ENCODE data around the gene HSD17B11.
A peak's percentile ranks its signal among the peaks of the same experiment; 100 is the strongest.

DNA sequence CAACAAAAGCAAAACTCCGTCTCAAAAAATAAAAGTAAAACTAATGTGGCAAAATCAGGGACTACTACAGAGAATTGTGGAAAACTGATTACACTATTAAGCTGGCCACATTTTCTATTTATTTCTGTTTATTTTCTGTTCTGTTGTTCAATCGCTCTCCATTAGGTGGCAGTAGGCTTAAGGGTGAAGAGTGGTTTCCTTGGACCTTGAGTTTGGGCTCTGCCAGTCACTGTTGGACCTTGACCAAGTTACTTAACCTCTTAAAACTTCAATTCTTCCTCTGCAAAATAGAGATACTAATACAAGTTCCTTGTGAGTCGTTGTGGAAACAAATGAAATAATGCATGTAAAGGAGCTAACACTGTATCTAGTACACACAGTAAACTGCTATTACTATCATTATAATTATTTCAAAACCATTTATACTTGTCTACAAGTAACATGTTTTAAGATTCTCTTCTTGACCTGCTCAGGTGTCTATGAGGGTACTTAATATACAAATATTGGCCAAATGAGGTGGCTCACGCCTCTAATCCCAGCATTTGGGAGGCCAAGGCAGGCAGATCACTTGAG lies 15.2 kb downstream of the HSD17B11 start:
- TF ChIP-seq, protein P1, sequence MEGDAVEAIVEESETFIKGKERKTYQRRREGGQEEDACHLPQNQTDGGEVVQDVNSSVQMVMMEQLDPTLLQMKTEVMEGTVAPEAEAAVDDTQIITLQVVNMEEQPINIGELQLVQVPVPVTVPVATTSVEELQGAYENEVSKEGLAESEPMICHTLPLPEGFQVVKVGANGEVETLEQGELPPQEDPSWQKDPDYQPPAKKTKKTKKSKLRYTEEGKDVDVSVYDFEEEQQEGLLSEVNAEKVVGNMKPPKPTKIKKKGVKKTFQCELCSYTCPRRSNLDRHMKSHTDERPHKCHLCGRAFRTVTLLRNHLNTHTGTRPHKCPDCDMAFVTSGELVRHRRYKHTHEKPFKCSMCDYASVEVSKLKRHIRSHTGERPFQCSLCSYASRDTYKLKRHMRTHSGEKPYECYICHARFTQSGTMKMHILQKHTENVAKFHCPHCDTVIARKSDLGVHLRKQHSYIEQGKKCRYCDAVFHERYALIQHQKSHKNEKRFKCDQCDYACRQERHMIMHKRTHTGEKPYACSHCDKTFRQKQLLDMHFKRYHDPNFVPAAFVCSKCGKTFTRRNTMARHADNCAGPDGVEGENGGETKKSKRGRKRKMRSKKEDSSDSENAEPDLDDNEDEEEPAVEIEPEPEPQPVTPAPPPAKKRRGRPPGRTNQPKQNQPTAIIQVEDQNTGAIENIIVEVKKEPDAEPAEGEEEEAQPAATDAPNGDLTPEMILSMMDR (IDR thresholded peaks at IDR 0.05; ENCODE audit: low read length) = peak; percentile 75
- TF ChIP-seq EZH2 (IDR thresholded peaks at IDR 0.05; ENCODE audit: borderline replicate concordance, low read length) = no peak
